Neural cell (in vitro differentiated cells): ENCODE measurements around the gene ANKS1B. TPM values are rescaled to one million over a fixed set of nuclear protein-coding genes. Genes with fewer than 3 reads are reported as not detected.

ENCODE experiments used
- H2AFZ ChIP-seq: fragments of 200-600, 300-800 bp; sonication (generic), shearing (Covaris generic); 2 replicates; pipeline ENCODE4 v1.6.0; 2014; ENCODE audit warnings: low read depth, mild to moderate bottlenecking, antibody characterized with exemption, low read length, moderate library complexity
- H3F3A ChIP-seq: fragments of 200-600 bp; shearing (Covaris generic); 2 replicates; pipeline ENCODE4 v1.6.1; 2016; ENCODE audit warnings: mild to moderate bottlenecking, moderate library complexity, mixed read lengths, antibody characterized with exemption, low read length; ENCODE audit not compliant: insufficient read depth, poor library complexity, severe bottlenecking
- H3K27ac ChIP-seq: fragments of 200-600, 300-800 bp; sonication (generic), shearing (Covaris generic); 2 replicates; pipeline ENCODE4 v1.5.1; 2014; ENCODE audit warnings: mild to moderate bottlenecking, low read length, moderate library complexity
- H3K27me3 ChIP-seq: fragments of 300-800, 200-600 bp; sonication (generic), shearing (Covaris generic); 2 replicates; pipeline ENCODE4 v1.6.0; 2014; ENCODE audit warnings: mild to moderate bottlenecking, low read depth, low read length, moderate library complexity; ENCODE audit not compliant: insufficient read depth
- H3K36me3 ChIP-seq: fragments of 300-800, 200-600 bp; sonication (generic), shearing (Covaris generic); 2 replicates; pipeline ENCODE4 v1.5.1; 2014; ENCODE audit warnings: mild to moderate bottlenecking, antibody characterized with exemption, low read length, moderate library complexity; ENCODE audit not compliant: insufficient read depth
- H3K4me2 ChIP-seq: fragments of 300-800, 200-600 bp; sonication (generic), shearing (Covaris generic); 2 replicates; pipeline ENCODE4 v1.6.0; 2014; ENCODE audit warnings: mild to moderate bottlenecking, low read length
- H3K4me3 ChIP-seq: fragments of 300-800, 200-600 bp; sonication (generic), shearing (Covaris generic); 2 replicates; pipeline ENCODE4 v1.5.1; 2014; ENCODE audit warnings: mild to moderate bottlenecking, low read length, moderate library complexity
- H3K79me2 ChIP-seq: fragments of 200-600 bp; shearing (Covaris generic); replicated peaks from 2 replicates; pipeline ENCODE4 v1.6.0; 2014; ENCODE audit warnings: mild to moderate bottlenecking, low read length, moderate library complexity; ENCODE audit not compliant: insufficient read depth
- H3K9ac ChIP-seq: fragments of 300-800, 200-600 bp; sonication (generic), shearing (Covaris generic); 2 replicates; pipeline ENCODE4 v1.6.1; 2016; ENCODE audit warnings: mild to moderate bottlenecking, low read length, mixed read lengths
- H3K9me2 ChIP-seq: fragments of 200-600 bp; shearing (Covaris generic); 2 replicates; pipeline ENCODE4 v1.6.1; 2016; ENCODE audit warnings: mild to moderate bottlenecking, low read length, mixed read lengths; ENCODE audit not compliant: insufficient read depth
- H3K9me3 ChIP-seq: fragments of 200-600, 300-800 bp; sonication (generic), shearing (Covaris generic); 2 replicates; pipeline ENCODE4 v1.6.1; 2016; ENCODE audit warnings: mild to moderate bottlenecking, mixed run types, low read length, moderate library complexity, mixed read lengths
- H4K20me1 ChIP-seq: fragments of 200-600 bp; shearing (Covaris generic); 2 replicates; pipeline ENCODE4 v1.6.1; 2016; ENCODE audit warnings: mild to moderate bottlenecking, mixed run types; ENCODE audit not compliant: insufficient read depth
- EP300 ChIP-seq: fragments of 450-650 bp; conservative IDR thresholded peaks from 2 replicates; pipeline ENCODE4 v1.6.1; 2014; ENCODE audit warnings: antibody characterized with exemption, mild to moderate bottlenecking, moderate library complexity; ENCODE audit not compliant: poor library complexity, severe bottlenecking
- EZH2 ChIP-seq: fragments of 200-600, 300-800 bp; shearing (Covaris generic), sonication (generic); IDR thresholded peaks from 2 replicates; pipeline ENCODE4 v1.6.1; 2014; ENCODE audit warnings: antibody characterized with exemption, low read length, borderline replicate concordance, mild to moderate bottlenecking; ENCODE audit not compliant: insufficient read depth, poor library complexity, severe bottlenecking
- MXI1 ChIP-seq: fragments of 450-650 bp; conservative IDR thresholded peaks from 2 replicates; pipeline ENCODE4 v1.6.1; 2014; ENCODE audit warnings: antibody characterized with exemption, mild to moderate bottlenecking; ENCODE audit not compliant: poor library complexity, severe bottlenecking
- POLR2AphosphoS5 ChIP-seq: IDR thresholded peaks from 2 replicates; pipeline ENCODE4 v1.6.1; 2012
- RAD21 ChIP-seq: fragments of 450-650 bp; conservative IDR thresholded peaks from 2 replicates; pipeline ENCODE4 v1.6.1; 2014; ENCODE audit warnings: antibody characterized with exemption, mild to moderate bottlenecking, moderate library complexity
- SMC3 ChIP-seq: fragments of 450-650 bp; conservative IDR thresholded peaks from 2 replicates; pipeline ENCODE4 v1.6.1; 2014; ENCODE audit warnings: antibody characterized with exemption, mild to moderate bottlenecking, moderate library complexity; ENCODE audit not compliant: poor library complexity
- TAF1 ChIP-seq: IDR thresholded peaks from 2 replicates; pipeline ENCODE4 v1.6.1; 2012; ENCODE audit warnings: low read depth
- polyA plus RNA-seq: library from polyadenylated mRNA; depleted of rRNA; stranded (reverse); fragments of >200 nt; gene quantifications from 2 replicates; pipeline ENCODE4 v1.2.3, GENCODE V29; 2014
- TF ChIP-seq, protein P1 (sequence below): fragments of 450-650 bp; IDR thresholded peaks from 2 replicates; pipeline ENCODE4 v1.5.1; 2014; ENCODE audit warnings: antibody characterized with exemption, mild to moderate bottlenecking, moderate library complexity; ENCODE audit not compliant: poor library complexity, severe bottlenecking
- TF ChIP-seq, protein P2 (sequence below): IDR thresholded peaks from 2 replicates; pipeline ENCODE4 v1.6.1; 2012; ENCODE audit warnings: borderline replicate concordance

Gene ANKS1B
- polyA plus RNA-seq, 1 donor from 2014 or later = 65.6 TPM

DNA sequence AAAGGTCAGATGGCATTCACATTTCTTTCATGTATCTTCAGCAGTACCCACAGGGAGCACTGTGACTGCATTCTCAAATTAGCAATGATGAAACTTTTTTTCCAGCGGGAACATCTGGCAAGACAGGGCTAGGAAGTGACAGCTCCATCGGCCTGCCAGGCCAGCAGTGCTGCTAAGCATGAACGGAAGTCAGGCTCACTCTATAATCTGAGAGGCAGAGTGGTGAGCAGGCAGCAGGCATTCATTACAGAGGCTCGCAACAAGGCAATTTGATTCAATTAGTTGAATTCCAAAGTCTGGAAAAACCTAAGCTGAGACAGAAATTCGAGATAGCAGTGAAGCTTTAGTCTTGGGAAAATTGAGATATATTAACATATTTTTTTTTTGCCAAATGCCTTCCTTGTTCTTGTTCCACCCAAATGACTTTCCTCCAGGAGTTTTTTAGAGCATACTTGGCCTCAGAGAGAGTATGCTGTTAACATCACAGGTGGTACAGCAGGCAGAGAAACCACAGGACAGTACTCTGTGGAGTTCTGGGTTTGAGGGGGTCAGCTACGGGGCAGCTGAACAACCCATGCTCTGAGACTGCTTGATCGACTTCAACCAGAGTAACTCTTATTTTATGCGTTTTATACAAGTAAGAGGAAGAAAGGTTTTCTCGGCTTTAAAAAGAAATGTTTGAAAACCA lies 924.8 kb downstream of the ANKS1B start:
- no peak overlapping the region for H3K9ac ChIP-seq
- no peaks in the 10 kb centered on the region for H3K9me3 ChIP-seq
- H3F3A ChIP-seq = no peaks in the 10 kb centered on the region
- no peak overlapping the region for H3K27ac ChIP-seq
- no peaks in the 10 kb centered on the region for H3K36me3 ChIP-seq
- no peaks in the 10 kb centered on the region for H3K79me2 ChIP-seq
- no peak for TF ChIP-seq TAF1
- TF ChIP-seq, protein P1, sequence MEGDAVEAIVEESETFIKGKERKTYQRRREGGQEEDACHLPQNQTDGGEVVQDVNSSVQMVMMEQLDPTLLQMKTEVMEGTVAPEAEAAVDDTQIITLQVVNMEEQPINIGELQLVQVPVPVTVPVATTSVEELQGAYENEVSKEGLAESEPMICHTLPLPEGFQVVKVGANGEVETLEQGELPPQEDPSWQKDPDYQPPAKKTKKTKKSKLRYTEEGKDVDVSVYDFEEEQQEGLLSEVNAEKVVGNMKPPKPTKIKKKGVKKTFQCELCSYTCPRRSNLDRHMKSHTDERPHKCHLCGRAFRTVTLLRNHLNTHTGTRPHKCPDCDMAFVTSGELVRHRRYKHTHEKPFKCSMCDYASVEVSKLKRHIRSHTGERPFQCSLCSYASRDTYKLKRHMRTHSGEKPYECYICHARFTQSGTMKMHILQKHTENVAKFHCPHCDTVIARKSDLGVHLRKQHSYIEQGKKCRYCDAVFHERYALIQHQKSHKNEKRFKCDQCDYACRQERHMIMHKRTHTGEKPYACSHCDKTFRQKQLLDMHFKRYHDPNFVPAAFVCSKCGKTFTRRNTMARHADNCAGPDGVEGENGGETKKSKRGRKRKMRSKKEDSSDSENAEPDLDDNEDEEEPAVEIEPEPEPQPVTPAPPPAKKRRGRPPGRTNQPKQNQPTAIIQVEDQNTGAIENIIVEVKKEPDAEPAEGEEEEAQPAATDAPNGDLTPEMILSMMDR = no peak
- TF ChIP-seq, protein P2, sequence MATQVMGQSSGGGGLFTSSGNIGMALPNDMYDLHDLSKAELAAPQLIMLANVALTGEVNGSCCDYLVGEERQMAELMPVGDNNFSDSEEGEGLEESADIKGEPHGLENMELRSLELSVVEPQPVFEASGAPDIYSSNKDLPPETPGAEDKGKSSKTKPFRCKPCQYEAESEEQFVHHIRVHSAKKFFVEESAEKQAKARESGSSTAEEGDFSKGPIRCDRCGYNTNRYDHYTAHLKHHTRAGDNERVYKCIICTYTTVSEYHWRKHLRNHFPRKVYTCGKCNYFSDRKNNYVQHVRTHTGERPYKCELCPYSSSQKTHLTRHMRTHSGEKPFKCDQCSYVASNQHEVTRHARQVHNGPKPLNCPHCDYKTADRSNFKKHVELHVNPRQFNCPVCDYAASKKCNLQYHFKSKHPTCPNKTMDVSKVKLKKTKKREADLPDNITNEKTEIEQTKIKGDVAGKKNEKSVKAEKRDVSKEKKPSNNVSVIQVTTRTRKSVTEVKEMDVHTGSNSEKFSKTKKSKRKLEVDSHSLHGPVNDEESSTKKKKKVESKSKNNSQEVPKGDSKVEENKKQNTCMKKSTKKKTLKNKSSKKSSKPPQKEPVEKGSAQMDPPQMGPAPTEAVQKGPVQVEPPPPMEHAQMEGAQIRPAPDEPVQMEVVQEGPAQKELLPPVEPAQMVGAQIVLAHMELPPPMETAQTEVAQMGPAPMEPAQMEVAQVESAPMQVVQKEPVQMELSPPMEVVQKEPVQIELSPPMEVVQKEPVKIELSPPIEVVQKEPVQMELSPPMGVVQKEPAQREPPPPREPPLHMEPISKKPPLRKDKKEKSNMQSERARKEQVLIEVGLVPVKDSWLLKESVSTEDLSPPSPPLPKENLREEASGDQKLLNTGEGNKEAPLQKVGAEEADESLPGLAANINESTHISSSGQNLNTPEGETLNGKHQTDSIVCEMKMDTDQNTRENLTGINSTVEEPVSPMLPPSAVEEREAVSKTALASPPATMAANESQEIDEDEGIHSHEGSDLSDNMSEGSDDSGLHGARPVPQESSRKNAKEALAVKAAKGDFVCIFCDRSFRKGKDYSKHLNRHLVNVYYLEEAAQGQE = no peak
- TF ChIP-seq SMC3 = no peak
- TF ChIP-seq MXI1 = no peak
- no peak for TF ChIP-seq POLR2AphosphoS5
- no peak for TF ChIP-seq EP300
- TF ChIP-seq RAD21 = no peak
- TF ChIP-seq EZH2 = no peak
- H3K27me3 ChIP-seq = no peaks in the 10 kb centered on the region
- H3K4me2 ChIP-seq = no peak overlapping the region
- no peaks in the 10 kb centered on the region for H3K9me2 ChIP-seq
- H2AFZ ChIP-seq = no peak overlapping the region
- H3K4me3 ChIP-seq = no peak overlapping the region
- no peaks in the 10 kb centered on the region for H4K20me1 ChIP-seq

DNA sequence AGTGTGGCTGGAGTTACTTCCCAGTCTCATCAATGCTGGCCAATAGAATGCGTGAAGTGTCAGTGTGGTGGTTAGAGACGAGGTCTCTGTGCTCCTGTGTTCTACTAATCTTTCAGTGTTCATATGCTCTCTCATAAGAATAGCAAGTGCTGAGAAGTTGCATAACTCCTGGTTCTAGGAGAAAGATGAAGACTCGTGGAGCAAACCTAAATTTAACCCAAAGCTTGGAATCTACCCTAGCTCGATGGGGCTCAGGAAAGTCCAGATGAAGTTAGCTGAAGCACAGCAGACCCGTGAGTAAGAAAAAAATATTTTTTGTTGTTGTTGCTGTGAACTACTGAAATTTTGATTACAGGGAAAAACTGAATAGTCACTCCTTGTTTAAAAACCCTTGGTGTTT lies 927.1 kb downstream of the ANKS1B start:
- no peaks in the 10 kb centered on the region for H3K9me3 ChIP-seq
- H4K20me1 ChIP-seq = no peaks in the 10 kb centered on the region
- no peak overlapping the region for H3K4me3 ChIP-seq
- no peak overlapping the region for H2AFZ ChIP-seq
- no peaks in the 10 kb centered on the region for H3K27me3 ChIP-seq
- no peak overlapping the region for H3K9ac ChIP-seq
- no peaks in the 10 kb centered on the region for H3K79me2 ChIP-seq
- no peak overlapping the region for H3K4me2 ChIP-seq
- H3K27ac ChIP-seq = no peak overlapping the region
- H3K9me2 ChIP-seq = no peaks in the 10 kb centered on the region
- no peak for TF ChIP-seq SMC3
- TF ChIP-seq MXI1 = no peak
- TF ChIP-seq EZH2 = no peak
- H3F3A ChIP-seq = no peaks in the 10 kb centered on the region
- no peaks in the 10 kb centered on the region for H3K36me3 ChIP-seq
